Stimulated activated CD4-positive, alpha-beta T cell treated with anti-CD3 and anti-CD28 coated beads, Interleukin-15, amount 100 ng/mL, for 1 hour (primary cell): ENCODE results near the gene AAGAB.
"Not testable (repeated sequence)": the region's sequence is repeated elsewhere in the genome, so short reads cannot be mapped to it uniquely, and the experiment has no call there.

Source experiments
- DNase-seq, 2 donors: peaks; one replicate each; pipeline ENCODE4 v3.0.0-alpha.2; 2020; ENCODE audit warnings: low read depth in 1 of 2, low spot score in 1 of 2

The AAGAB gene

GRCh38 chr15:67253549-67254237, 768 bp downstream of the AAGAB start:
- DNase-seq = no peak

DNA sequence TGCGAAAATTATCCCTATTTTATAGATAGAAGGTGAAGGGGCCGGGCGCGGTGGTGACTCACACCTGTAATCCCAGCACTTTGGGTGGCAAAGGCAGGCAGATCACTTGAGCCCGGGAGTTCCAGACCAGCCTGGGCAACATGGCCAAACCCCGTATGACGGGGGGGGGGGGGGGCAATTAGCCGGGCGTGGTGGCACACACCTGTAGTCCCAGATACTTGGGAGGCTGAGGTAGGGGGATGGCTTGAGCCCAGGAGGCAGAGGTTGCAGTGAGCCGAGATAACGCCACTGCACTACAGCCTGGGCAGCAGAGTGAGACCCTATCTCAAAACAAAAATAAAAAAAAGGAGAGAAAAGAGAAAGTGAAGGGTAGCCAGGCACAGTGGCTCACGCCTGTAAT, 1.4 kb downstream of the AAGAB start:
- DNase-seq = no peak

DNA sequence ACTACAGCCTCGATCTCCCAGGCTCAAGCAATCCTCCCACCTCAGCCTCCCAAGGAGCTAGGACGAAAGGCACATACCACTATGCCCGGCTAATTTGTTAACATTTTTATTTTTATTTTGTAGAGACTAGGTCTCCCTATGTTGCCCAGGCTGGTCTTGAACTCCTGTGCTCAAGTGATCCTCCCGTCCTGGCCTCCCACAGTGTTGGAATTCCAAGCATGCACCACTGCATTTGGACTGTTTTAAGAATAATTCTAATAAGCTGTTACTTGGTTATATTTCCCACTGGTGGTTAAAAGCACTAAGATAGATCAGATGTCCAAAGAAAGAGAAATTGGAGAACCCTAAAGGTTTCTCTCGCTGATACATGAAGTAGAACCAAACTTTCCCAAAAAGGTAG, 3.1 kb downstream of the AAGAB start:
- no peak for DNase-seq

- DNase-seq = no peak
Observed at GRCh38 chr15:67249830-67250229, 4.6 kb downstream of the AAGAB start.

- DNase-seq = no peak
Observed at GRCh38 chr15:67248011-67248505, 6.4 kb downstream of the AAGAB start.

GRCh38 chr15:67246606-67247005, 7.9 kb downstream of the AAGAB start:
- DNase-seq = not testable (repeated sequence)

- DNase-seq = no peak
Observed at GRCh38 chr15:67244971-67245478, 9.4 kb downstream of the AAGAB start.

DNA sequence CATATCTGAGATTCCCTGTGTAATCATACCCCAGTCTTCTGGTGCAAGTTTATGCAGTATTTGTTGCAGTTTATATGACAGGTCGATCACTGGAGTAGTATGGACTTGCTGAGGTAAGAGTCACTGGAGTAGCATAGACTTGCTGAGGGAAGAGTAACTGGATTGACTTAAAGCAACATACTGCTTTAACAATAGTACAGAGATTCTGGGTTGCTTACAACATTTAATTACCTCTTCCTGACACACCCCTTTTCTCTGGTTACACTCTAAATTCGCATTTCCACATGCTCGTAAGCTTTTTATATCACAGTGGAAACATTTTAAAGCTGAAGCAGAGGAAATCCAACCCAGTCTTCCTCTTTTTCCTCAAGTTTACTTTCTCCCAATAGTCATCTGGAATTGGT, 11.8 kb downstream of the AAGAB start:
- no peak for DNase-seq

- no peak for DNase-seq
Observed at GRCh38 chr15:67241132-67241855, 13.2 kb downstream of the AAGAB start.

DNA sequence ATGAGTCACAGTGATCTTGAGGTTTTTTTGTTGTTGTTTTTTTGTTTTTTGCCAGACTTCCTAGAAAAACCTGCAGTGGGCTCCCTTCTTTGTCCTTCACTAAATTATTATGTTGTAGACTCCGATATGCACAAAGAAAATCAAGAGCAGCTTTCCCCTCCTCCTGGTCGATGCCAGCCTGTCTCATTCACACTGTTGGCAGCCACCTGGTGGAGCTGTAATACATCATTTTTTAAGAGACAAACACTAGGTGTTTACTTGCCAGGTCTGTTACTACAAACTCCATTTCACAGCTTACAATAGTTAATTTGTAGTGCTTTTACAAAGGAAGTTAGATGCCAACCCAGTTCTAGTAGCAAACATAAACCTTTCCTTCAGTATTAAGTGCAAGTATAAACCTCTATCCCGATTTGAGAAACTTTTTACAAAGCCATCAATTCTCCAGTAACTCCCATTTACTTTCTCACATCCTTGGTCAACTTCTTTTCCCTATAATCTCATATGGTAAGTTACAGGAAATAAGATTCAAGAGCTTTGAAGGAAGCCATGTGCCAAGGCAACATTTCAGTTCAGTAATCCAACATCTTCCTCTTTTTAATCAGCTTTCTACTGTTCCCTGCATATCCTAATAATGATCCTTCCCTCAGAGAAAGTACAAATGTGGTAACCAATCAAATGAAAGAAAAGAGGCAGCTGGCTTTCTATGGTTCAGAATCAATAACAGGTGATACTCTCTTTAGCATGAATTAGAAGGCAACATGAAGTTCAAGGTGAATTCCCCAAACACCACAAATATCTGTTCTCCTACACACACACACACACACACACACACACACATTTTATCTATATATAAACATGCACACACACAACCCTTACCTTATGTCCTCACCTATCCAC, 14.0 kb downstream of the AAGAB start:
- no peak for DNase-seq

GRCh38 chr15:67232591-67232990, 21.9 kb downstream of the AAGAB start:
- DNase-seq = no peak

GRCh38 chr15:67230504-67230903, 24.0 kb downstream of the AAGAB start:
- no peak for DNase-seq

GRCh38 chr15:67228286-67228685, 26.2 kb downstream of the AAGAB start:
- no peak for DNase-seq

- DNase-seq = no peak
Observed at GRCh38 chr15:67227846-67228245, 26.6 kb downstream of the AAGAB start.

- DNase-seq = no peak
Observed at GRCh38 chr15:67227431-67227830, 27.0 kb downstream of the AAGAB start.

DNA sequence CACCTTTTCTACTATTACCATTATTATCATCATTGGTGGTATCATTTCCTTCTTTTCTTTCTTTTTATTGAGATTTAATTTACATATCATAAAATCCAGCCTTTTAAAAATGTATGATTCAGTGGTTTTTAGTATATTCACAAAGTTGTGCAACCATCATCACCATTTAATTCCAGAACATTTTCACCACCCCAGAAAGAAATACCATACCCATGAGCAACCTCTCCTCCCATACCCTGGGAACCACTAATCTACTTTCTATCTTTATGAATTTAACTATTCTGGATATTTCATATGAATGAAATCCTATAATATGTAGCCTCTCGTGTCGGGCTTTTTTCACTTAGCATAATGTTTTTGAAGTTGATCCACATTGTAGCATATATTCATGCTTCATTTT, 29.1 kb downstream of the AAGAB start:
- DNase-seq = no peak

- no peak for DNase-seq
Observed at GRCh38 chr15:67224889-67225288, 29.6 kb downstream of the AAGAB start.

DNA sequence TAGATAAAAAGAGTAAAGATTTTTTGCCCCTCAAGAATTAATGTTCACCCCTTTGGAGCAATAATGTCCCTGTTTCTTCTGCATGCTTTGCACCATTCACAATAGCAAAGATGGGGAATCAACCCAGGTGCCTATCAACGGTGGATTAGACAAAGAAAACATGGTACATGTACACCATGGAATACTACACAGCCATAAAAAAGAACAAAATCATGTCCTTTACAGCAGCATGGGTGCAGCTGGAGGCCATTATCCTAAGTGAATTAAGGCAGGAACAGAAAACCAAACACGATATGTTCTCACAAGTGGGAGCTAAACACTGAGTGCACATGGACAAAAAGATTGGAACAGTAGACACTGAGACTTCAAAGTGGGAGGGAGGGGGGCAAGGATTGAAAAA, 35.2 kb downstream of the AAGAB start:
- no peak for DNase-seq

GRCh38 chr15:67218428-67218827, 36.0 kb downstream of the AAGAB start:
- DNase-seq = no peak

DNA sequence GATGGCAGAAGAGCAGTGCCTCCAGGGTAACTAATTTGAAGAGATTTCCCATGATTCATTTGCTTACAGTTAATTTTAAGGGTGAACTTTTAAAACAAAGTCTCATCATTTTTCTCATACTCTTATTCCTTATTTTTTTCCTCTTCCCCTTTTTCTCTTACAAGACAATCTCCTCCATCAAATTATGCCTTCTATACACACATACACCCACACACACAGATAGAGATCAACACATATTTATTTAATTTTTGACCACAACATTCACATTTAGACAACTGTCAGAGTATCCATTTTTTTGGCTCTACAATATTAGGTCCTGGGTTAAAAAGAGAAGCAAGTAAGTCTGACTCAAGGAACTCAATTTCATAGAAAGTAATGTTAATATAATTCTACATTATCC, 37.6 kb downstream of the AAGAB start:
- DNase-seq = no peak

DNA sequence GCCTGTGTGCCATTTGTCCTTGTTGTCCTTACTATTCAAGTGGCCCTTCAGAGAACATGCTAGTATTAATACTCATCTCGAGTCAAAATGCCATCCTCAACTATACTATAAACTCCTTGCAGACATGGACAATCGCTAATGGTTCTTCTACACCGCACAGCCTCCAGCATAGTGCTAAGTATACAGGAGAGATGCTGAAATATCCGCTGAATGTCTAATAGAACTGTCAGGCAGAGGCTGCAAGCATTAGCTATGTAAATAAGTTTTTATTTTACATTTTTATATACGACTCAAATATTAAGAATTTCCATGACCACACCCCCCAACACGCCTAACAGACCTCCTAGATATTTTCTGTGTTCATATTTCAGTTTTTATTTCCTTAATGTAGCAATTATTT, 39.4 kb downstream of the AAGAB start:
- no peak for DNase-seq
